Measurements from ENCODE around the gene OR10V1.
A peak's percentile ranks its signal among the peaks of the same experiment; 100 is the strongest.
"Not testable (repeated sequence)": the region's sequence is repeated elsewhere in the genome, so short reads cannot be mapped to it uniquely, and the experiment has no call there.

Gene OR10V1

GRCh38 chr11:59708537-59708936 lies 5.1 kb downstream of the OR10V1 start:
- DNase-seq: no peak

GRCh38 chr11:59707371-59707770 lies 6.3 kb downstream of the OR10V1 start:
- DNase-seq: no peak

- no peak for DNase-seq
Measured at GRCh38 chr11:59706518-59707285, 6.9 kb downstream of the OR10V1 start.

GRCh38 chr11:59705294-59705693 lies 8.4 kb downstream of the OR10V1 start:
- DNase-seq: no peak

GRCh38 chr11:59703515-59703914 lies 10.1 kb downstream of the OR10V1 start:
- DNase-seq: not testable (repeated sequence)

DNA sequence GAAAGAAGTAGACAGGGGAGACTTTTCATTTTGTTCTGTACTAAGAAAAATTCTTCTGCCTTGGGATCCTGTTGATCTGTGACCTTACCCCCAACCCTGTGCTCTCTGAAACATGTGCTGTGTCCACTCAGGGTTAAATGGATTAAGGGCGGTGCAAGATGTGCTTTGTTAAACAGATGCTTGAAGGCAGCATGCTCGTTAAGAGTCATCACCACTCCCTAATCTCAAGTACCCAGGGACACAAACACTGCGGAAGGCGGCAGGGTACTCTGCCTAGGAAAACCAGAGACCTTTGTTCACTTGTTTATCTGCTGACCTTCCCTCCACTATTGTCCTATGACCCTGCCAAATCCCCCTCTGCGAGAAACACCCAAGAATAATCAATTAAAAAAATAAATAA lies 13.5 kb downstream of the OR10V1 start:
- not testable (repeated sequence) for DNase-seq

DNA sequence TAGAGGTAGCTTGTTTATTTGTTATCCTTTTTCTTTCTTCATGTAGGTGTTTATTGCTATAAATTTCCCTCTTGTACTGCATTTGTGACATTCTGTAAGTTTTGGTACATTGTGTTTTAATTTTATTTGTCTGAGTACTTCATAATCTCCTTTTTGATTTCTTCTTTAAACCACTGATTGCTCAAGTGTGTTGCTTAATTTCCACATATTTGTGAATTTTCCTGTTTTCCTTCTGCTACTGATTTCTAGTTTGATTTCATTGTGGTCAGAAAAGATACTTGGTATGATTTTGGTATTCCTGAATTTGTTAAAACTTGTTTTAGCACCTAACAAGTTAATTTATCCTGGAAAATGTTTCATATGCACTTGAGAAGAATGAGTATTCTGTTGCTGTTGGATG lies 15.1 kb downstream of the OR10V1 start:
- DNase-seq: no peak

DNA sequence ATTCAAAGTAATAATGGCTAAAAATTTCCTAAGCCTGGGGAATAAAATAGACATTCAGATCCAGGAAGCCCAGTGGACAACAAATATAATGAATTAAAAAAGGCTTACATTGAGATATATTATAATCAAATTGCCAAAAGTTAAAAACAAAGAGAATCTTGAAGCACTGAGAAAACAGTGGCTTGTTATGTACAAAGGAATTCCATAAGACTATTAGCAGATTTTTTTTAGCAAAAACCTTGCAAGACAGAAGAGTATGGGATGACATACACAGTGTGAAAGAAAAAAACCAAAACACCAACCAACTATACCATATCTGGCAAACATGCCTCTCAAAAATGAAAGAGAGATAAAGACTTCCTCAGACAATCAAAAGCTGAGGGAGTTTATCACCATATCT lies 20.7 kb downstream of the OR10V1 start:
- no peak for DNase-seq

GRCh38 chr11:59691156-59691555 lies 22.5 kb downstream of the OR10V1 start:
- DNase-seq: no peak

DNA sequence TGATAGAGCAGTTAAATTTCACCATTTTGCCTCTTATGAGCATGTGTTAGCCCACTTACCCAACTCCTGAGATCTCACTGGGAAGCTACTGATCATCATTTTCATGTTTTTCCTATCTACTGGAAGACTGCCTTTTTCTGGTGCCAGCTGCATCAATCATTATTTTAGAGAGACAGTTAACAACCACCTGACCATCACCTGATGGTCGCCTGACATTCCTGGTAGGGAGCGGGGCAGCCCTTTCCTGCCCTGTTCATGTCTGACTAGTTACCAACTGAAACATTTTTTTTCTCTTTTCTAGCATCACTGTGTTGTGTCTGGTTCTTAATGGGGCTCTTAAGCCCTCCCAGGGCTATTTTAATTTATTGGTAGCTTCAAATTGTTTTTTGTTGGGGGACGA lies 24.6 kb downstream of the OR10V1 start:
- no peak for DNase-seq

GRCh38 chr11:59681260-59681725 lies 32.4 kb downstream of the OR10V1 start:
- DNase-seq: not testable (repeated sequence)

DNA sequence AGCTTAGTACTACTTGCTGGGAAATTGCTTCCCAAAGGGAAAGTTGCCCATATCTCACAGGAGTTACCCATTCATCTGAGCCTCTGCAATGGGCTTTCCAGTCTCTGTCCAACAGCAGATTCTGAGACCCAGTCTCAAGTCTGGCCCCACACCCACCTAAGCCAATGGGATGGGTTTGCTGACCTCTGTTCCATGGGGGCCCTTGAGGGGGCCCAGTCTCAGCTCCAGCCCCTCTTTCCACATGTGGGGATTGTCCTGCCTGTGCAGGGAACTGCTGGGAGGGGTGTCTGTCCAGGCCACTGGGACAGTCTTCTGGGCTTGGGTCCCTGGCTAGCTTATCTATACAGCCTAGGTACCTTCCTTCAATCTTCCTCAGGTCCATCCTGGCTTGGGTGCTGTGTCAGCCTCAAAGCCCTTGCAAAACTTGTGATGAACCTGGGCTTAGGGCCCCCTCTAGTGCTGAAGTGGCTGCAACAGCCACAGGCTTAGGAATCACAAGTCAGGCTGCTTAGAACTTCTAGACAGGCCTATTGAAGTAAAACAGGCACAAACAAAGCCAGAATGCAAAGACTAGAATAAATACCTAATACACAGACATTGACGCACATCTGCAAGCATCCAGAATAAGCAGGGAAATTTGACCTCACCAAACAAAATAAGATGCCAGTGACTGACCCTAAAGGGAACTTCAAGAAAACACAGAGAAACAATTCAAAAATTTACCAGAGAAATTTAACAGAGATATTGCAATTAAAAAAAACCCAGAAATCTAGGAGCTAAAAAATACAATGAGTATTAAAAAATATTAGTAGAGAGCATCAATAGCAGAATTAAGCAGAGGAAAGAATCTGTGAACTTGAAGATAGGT lies 33.1 kb downstream of the OR10V1 start:
- DNase-seq: peak; percentile 37

GRCh38 chr11:59679347-59679746 lies 34.3 kb downstream of the OR10V1 start:
- no peak for DNase-seq

- DNase-seq: no peak
Measured at GRCh38 chr11:59678813-59679165, 34.9 kb downstream of the OR10V1 start.

DNA sequence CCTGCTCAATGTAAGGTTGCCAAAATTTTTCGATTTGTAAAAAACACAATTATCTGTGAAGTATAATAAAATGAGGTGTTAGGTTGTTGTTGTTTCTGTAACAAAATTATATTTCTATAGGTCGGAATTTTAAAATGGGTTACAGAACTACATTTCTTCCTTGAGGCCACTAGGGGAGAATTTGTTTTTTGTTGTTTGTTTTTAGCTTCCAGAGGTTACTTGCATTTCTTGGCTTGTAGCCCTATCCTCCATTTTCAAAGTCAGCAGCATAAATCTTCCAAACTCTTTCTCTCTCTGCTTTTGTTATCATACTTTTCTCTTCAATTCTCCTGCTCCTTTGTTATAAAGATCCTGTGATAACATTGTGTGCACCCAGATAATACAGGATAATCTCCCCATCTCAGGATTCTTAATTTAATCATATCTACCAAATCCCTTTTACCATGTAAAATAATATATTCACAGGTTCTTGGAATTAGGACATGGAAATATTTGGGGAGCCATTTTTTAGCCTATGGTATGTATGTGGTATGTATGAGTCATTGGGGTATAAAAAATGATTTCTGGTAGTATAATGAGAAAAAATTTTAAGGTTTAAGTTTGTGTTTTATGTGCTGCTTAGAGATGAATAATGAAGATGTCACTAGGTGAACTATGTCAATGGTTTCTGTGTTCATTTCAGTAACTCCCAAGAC lies 35.4 kb downstream of the OR10V1 start:
- DNase-seq: no peak

- no peak for DNase-seq
Measured at GRCh38 chr11:59676205-59676604, 37.4 kb downstream of the OR10V1 start.

- no peak for DNase-seq
Measured at GRCh38 chr11:59674291-59674690, 39.4 kb downstream of the OR10V1 start.

GRCh38 chr11:59673291-59673690 lies 40.4 kb downstream of the OR10V1 start:
- DNase-seq: no peak

DNA sequence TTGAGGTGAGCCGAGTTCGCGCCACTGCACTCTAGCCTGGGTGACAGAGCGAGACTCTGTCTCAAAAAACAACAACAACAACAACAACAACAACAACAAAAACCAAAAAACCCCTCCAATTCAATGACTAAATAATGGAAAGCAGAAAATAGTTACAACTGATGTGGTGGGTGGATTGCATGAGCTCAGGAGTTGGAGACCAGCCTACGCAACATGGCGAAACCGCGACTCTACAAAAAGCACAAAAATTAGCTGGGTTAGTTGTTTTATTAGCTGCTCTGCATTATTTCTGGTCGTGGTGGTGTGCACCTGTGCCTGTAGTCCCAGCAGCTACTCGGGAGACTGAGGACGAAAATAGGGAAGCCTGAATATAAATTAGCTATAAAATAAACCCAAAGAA lies 42.2 kb downstream of the OR10V1 start:
- DNase-seq: no peak

DNA sequence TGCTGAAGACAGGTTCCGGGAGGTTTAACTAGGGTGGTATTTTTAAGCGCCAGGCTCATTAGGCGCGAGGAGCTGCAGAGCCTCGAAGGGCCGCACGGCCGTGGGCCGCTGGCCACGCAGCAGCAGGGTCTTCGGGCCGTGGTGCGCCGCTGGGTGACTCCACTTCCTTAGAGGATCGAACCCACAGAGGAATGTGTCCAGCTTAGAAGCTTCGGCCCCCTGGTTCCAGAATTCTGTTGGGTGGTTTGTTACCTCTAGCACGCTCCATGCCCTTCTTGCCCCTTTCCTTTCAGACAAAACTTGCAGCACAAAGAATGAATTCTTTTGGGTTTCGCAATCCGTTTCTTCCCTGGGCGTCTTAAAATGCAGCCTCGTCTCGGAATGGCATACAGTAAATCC lies 44.0 kb downstream of the OR10V1 start:
- no peak for DNase-seq

DNA sequence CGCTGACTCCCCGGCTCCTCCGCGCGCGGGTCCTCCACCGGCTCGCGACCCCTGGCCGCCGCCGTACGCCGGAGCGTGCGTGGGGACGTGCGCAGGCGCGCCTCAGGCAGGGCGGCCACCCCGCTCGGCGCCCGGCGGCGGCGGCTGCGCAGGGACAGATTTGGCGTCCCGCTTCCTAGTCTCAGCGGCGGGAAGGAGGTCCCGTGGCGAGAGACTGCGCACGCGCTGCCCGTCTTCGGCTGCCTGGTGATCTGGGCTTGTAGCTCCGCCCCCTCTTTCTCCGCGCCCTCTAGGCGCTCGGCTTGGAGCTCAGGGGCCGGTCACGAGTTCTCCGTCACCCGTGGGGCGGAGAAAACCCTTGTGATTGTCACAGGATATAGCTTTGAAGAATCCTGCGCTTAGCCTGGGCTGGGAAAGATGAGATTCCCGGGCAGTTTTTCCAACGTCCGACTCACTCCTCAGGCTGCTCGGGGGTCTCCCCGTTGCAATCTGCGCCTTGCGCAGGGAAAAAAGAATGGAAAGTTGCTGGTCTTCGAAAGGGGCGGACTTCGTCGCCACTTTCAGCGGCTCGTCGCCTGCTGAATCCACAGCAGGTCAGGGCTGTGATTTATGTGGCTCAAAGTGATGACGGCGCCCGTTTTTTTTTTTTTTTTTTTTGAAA lies 44.6 kb downstream of the OR10V1 start, which contains the start of gene PATL1:
TSS of gene PATL1 (minus strand) at position 88 of the 661 bp plus-strand sequence. CDS start 142 bp downstream, outside the sequence.
- DNase-seq: peak; percentile 95

- DNase-seq: peak; percentile 74
Measured at GRCh38 chr11:59668188-59668949, 45.3 kb downstream of the OR10V1 start.

All from activated T-cell treated with anti-CD3 and anti-CD28 coated beads for 4 hours (primary cell).